ENCODE data around the gene DUT. TPM values are rescaled to one million over a fixed set of nuclear protein-coding genes. Genes with fewer than 3 reads are reported as not detected.
A peak's percentile ranks its signal among the peaks of the same experiment; 100 is the strongest.
"Not testable (repeated sequence)": the region's sequence is repeated elsewhere in the genome, so short reads cannot be mapped to it uniquely, and the experiment has no call there.

DUT gene
- polyA plus RNA-seq, 10 donors: 98.9 to 142 (median 112) TPM

DNA sequence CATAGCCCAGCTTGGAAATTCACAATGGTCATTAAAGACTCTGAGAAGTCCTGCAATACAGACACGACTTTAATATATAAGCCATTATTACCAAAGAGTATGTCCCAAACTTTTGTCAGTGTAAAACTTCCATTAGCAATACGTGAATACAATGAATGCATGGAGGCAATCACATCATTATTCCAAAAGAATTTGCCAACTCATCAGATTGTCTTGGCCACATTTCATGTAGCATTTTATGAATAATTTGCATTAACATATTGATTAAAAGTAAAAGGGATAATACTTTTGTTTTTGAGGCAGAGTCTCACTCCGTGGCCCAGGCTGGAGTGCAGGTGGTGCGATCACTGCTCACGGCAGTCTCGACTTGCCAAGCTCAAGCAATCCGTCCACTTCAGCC, 7.9 kb upstream of the DUT start:
- no peak for DNase-seq

DNA sequence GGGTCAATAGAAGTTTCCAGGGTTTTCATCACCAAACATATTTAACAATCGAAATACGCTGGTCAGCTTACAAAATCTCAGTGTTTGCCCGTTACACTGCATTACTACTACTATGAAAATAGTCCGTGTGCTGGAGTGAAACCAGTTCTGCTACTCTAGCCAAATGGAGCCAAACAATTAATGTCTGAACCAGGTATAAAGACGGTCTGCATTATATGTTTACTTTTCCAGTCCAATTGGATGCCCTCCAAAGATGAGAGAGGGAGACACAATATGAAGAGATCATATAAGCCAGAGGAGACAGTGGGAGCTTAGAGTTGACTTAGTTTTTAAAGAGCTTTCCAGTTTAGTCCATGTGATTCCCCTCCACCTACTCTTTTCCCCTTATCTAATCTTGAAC, 6.3 kb upstream of the DUT start:
- DNase-seq: no peak

DNA sequence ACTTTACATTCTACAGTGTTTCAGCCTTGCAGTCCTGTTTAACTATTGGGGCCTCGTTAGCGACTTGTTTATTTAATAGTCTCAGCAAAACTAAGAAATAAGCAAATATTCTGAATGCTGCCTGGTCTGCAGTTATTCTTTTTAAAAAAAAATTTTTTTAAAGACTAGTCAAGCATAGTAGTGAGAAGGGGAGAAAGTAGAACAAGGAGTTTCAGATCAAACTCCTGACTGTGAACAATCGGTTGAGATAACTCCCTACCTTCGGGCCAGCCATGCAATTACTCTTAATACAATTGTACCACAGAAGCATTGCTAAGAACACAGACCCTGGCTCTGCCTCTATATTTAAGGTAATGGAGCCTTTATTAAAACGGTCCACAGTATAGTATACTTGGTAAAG, 5.8 kb upstream of the DUT start:
- no peak for DNase-seq

DNA sequence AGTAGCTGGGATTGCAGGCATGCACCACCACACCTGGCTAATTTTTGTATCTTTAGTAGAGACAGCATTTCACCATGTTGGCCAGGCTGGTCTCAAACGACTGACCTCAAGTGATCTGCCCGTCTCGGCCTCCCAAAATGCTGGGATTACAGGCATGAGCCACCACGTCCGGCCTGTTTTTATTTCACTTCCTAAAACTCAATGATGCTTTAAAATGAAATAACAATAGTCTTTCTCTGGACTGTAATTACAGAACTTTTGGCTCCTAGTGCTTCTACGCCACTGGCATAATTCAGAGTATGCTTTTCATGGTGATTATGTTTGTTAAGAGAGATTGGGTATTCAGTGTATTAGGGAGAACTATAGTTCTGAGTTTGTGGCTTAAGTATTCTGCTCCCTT, 5.0 kb upstream of the DUT start:
- DNase-seq: not testable (repeated sequence)

DNA sequence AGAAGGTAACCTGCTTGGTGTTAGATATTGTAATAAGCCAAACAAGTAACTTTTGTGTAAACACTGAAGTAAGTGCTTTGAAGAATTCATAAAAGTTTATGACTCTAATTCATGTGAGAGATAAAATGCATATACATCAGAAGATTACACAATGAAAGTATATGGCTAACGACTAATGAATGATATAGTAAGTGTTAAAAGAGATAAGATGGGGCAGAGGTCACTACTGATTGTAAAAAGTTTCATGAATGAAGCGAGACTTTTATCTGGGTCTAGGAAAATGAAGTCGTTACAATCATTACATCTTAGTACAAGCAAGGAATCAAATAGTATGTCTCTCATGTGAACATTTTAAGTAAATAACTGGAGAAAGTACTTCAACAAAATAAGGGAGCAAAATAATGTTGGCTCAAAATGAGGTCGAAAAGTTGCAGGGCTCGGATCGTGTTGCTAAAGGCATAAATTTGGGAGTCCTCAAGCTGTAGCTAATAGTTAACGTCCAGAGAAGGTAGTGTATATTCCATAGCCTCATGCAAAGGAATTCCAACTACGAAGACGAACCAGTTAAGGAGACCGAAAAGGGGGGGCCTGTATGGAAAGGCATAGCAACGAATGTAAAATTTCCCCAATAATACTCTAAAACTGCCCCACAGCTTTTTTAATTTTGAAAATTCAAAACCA, 984 bp upstream of the DUT start:
- DNase-seq: peak in 2 of 3 donors; percentile 12 to 15

DNA sequence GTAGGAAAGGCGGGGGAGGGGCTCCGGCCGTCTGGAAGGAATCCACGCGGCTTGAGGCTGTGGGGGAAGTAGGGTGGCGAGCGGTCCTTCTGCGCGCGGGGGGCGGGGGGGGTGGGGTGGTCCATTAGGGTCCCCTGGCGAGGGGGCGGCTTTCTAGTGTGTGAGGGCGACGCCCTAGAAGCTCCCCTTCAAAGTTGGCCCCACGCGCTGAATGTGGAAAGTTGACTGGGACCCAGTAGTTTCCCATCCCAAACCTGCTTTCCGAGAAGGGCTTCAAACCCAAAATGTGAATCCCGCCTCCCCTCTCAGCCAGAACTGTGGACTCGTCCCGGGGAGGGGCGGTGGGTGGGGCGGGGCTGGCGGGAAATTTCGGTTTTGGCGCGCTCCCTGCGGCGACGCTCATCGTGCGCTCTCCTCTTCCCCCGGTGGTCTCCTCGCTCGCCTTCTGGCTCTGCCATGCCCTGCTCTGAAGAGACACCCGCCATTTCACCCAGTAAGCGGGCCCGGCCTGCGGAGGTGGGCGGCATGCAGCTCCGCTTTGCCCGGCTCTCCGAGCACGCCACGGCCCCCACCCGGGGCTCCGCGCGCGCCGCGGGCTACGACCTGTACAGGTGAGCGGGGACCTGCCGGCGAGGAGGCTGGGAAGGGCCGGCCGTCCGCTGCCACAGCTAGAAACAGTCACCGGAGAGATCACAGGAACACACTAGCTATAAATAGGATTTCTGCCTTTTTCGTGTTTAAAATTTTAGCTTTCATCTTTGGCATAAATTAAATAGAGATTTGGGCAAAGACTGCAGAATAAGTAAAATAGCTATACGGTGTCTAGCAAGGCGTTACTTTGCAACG, 790 bp downstream of the DUT start:
- DNase-seq: peak in 1 of 3 donors; percentile 77

DNA sequence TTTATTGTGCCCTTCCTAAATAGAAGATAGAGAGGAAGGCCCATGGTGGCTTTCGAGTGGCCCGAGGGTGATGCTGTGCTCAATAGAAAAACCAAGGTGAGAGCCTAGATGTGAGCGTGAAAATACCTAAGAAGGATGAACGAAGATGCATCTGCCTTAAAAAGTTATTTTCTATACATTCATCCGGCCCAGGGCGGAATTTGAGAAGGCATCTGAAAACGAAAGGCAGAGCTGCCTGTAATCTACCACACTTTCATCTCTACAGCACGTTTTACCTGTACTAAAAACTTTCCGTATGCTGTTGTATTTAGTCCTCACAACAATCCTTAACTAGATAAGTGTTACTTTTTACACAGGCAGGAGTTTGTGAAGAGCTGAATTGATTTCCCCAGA, 1.4 kb downstream of the DUT start:
- DNase-seq: no peak

DNA sequence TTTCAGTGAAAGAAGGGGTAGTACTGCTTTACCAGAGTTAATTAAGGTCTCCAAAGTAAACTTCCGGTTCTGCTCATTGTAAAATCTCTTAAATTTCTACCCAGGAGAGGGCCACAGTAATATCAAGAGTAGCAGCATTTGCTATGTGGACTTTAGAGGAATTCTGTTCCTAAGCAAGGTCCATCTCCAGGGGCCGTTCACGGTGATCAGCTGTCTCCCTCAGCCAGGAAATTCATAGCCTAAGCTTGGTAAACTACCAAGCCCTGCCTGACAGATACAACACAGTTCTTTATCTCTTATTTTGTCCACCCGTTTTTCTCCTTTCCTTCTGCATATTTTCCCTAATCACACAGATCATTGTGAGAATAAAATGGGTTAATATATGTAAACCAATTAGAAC, 2.3 kb downstream of the DUT start:
- DNase-seq: no peak

DNA sequence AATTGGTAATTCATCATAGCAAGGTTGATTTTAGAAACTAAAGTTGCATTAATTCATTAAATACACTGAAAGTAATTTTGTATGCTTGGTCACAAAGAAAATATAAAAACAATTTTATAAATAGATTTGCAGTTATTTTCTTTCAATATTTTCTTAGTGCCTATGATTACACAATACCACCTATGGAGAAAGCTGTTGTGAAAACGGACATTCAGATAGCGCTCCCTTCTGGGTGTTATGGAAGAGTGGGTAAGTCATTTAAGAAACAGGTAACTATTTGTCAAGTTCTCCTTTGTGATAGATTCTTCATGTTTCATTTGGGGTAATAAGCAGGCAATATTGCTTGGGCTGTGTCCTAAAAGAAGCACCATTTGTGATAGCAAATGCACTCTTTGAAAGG, 3.0 kb downstream of the DUT start:
- DNase-seq: no peak

DNA sequence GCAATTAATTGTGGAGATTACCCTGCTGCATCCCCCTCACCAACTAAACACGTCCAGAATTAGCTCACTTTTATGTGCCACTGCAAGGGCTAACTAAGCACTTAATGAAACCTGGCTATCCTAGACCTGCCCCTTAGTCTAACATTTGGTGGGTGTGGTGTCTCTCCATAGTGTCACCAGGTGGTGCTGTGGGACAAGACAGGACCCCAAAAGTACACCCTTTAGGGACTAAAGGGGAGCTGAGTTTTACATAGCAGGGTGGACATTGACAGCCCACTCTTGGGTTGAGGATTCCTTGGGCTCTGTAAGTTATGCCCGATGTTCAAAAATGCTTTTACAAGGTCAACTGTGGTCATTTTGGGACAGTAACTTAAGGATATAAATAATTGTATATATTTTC, 5.7 kb downstream of the DUT start:
- no peak for DNase-seq

DNA sequence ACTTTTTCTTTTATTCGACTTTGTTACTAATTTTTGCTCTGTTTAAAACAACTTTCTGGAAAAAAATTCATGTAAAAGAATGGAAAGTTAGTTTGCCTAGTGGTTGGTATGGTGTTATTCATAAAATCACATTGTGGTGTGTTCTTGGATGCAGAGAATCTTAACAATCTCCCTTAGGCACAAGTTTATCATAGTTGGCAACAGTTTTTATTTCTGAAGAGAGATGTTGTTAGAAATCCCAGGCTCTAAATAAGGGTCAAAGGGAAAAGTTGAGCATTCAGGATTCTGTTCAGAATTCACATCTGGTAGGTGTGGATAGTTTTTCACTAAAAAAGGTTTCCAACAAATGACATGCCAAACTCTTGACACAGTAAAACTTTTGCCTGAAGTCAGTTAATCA, 6.4 kb downstream of the DUT start:
- DNase-seq: no peak

DNA sequence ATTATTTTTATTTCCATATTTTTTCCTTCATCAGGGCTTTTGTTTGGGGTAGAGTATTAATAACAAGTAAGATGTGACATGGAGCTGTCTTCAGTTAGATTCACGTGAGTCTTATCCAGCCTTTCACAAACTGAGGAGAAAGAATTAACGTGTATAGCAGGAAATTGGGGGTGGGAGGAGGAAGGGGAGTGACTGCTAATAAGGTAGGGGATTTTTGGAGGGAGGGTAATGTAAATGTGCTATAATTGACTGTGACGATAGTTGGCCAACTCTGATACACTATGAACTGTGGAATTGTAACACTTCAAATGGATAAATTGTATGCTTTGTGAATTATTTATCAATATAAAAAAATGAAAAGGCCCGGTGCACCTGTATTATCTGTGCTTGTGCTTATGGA, 8.9 kb downstream of the DUT start:
- no peak for DNase-seq

DNA sequence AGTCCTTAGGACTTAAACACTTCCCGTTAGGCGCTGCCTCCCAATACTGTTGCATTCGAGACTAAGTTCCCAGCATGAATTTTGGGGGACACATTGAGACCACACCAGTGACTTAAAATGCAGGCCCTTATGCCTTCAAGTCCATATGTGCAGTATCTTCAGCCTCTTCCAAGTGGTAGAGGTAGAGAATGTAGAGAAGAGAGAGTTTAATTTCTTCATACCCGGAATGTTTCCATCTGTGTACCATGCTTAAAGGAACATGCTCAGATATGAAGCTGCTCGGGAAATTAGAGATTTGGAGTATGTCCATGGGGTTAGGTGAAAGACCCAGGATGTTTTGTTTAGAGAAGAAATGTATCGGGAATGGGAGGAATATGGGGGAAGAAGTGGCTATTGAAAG, 12.6 kb downstream of the DUT start:
- DNase-seq: no peak

DNA sequence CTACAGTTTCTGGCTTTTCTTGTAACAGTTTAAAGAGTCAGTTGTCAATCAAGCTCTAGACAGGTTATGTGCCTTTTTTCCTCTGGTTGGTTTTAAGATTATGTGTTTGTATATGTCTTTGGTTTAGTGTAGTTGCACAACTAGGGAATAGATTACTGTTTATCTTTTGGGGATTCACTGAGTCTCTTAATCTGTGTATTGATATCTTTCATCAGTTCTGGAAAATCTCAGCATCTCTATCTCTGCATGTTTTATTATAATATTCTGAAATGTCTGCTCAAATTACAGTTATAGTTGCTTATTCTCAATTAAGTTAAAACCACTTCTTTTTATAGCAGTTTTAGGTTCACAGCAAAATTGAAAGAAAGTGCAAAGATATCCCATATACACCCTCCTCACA, 14.3 kb downstream of the DUT start:
- DNase-seq: no peak

DNA sequence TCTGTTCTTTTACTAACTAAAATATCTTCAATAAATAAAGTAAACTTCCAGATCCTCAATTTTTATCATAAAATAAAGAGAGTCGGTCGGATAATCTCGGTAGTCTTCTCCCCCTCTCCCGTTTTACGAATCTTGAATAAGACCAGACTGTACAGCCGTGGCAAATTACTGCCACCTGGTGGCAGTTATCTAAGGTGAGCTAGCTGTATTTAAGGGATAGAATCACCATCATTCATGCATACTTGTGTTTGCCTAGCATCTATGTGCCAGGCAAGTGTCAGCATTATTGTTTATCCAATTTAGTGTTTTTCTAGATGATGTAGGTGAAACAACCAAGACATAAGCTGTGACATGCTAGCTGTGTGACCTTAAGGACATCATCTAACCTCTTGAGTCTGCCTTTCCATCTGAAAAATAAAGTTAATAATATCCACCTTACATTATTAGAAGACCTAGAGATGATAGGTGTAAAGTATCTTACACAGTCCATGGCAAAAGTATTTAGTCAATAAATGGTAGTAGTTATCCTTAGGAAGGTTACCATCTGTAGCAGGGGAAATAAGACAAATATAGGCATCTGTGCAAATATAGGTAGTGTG, 21.3 kb downstream of the DUT start:
- DNase-seq: peak in 2 of 3 donors; percentile 73 to 82

DNA sequence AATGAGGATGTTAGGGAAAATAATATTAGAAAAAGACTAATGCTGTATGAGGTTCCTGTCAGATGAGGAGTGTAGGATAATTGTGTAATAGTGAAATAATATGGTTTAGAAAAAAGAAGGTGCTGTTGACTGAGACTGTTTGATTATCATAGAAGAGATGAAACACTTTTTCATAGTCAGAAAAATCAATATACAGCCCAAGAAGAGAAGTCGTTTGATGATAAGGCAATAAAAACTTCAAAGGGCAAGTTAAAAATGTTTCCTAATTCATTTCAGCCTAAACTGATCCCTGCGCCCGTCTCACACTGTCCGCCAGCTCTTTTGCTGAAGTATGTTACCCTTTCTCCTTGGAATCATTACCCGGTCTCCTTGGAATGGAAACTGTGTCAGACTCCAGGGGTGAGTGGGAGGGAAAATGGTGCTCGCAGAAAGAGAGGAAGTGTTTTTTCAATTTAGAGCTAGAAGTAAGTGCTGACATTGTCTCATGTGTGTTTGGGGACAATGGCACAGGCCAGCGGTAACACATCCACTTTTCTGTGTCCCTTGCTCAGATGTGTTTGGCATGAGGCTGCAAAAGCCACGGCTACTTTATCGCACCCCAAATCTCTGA, 23.6 kb downstream of the DUT start:
- DNase-seq: no peak

DNA sequence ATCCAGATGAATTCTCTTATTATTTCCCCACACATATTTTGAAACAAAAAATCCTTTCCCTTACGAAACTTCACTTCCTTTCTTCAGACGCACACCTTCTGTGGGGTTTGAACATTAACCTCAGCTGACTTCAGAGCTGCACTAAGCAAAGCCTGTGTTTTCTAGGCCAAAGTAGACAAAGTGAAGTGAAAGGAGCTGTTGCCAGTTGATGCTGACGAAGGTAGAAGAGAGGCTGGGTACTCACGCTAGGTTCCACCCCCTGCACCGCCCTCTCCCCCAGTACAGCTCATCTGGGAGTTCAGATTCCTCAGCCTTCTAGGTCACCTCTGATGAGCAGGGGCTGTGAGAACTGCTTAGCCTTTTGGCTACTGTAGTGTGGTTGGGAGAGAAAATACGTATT, 24.1 kb downstream of the DUT start:
- no peak for DNase-seq

DNA sequence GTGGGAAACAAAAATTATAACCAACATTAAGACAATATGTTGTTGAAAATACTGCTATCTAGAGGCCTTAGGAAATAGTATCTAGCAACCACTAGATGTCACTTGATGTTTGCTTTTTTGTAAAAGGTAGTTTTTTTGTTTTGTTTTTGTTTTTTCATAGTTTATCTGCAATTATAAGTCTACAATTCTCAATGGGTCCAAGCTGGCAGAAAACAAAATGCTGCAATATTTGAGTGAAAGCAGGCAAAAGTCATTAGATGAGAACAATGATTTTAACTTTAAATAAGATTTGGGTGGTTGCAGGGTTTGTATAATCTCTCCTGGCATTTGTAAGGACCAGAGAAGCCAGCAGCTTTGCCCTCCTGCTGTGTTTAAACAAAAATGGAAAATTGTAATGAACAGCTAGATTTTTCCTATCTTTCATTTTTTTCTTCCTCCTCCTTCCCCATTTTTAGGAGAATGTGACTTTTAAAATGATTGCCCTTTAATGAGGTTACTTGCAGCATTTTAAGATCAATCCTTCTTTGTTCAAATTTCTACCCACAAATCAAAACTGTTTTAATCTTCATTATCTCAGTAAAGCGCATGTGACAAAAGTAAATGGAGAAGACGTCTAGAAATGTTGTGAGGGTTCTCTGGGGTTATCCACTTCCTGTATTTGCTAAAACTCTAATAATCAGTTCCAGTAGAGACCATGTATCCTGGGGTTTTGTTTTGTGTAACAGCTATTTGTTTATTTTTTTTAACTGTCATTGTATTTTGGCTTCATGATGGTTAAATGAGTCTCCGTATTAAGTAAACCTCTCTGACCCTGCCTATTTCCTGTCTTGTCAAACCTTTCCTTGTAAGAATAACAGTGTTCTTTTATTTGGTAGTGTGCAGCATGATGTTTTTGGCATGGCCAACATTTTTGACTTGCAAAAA, 27.3 kb downstream of the DUT start:
- DNase-seq: peak in 2 of 3 donors; percentile 44 to 75

DNA sequence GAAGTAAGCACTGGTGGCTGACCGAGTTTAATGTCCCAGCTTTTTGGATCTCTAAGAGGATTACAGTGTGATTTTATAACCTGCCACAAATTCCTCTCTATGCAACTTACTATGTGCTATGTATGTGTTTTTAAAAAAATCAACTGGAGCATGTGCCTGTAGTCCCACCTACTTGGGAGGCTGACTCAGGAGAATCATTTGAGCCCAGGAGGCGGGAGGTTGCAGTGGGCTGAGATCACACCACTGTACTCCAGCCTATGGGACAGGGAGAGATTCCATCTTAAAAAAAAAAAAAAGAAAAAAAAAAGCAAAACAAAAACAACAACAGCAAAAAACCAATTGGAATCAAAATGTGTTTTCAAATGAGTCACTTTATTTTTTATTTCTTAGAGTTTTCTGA, 29.6 kb downstream of the DUT start:
- no peak for DNase-seq

DNA sequence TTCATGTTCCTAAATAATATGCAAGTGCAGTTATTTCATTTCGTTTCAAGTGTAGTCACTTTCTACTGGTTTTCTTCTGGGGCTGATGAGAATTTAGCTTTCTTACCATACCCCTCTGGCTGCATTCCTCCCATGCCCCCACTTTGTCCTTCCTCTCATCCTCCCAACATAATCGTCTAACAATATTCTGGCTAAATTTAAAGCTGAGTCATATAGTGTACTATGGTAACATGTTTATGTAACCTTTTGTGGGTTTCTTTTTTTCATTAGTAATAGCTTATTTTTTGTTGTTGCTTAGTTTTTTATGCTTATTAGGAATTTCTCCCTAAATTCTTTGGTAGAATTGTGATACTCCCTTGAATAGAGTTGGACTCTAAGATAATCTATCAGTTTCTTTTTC, 30.5 kb downstream of the DUT start:
- DNase-seq: no peak

DNA sequence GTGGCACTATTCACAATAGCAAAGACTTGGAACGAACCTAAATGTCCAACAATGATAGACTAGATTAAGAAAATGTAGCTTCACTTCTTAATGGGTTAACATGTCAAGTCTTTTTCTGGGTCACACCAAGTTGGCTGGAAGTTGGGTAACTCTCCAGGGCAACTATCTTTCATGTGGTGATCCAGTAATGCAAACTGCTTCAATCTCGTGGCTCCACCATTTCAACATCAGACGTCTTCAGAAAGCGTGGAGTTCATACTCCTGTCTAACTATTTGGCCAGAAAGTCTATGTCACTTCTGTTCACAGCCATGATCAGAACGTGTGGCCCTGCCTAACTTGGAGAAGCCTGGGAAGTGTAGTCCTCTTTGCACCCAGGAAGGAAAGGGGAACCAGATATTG, 32.2 kb downstream of the DUT start:
- no peak for DNase-seq

DNA sequence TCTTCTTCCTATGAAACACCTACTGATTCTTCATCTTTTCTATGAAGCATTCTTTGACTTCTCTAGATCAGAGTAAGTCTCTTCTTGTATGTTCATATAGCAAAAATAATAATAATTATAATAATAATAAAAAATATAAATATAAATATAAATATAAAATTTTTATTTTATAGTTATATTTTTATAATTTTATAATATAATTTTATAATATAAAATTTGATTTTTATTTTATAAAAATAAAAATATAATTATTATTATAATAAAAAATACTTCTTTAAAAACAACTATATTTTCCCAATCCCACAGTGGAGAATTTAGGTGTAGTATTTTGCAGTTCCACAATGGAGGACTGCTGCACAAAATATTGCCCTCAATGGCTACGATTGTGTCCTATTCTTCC, 34.3 kb downstream of the DUT start:
- no peak for DNase-seq
